ENCODE measurements around the gene LSM11.

DNA sequence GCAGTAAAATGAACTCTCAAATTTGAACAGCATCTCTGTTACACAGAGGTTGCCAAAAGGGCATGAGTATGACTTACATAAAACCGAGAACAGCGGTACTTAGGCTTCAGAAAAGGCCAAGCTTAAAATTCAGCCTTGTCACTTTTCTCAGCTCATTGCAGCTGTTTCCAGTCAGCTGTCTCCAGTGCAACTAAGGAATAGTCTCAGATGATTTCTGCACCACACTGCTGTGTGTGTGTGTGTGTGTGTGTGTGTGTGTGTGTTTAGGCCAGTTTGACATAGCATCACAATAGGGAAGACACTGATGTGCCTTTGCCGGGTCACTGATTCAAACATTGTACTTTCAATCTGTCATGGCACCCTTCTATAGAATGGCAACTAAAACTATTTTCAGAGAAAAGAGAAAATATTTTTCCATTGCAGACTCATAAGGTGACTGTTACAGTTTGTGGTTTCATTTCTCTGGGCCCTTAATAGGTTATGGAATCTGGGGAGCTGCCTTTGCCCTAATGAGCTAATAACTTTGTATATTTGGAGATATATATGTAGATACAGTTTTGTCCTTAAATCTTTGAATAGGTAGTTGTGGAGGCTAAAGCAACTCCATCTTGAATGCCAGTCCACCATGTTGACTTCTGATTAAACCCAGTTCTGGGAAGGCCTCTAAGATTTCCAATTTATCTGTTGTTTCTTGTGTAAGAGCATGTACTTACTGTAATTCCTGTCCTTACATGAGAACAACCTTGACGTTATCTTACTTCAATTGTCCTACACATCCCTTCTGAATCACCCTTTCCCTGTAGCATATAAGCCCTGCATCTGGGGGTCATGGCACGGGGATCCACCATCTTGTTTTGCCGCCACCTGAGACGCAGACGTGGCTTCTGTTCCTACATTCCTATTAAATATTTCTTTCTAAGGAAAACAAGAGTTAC, 4.5 kb downstream of the LSM11 start:
- TF ChIP-seq, protein P1, sequence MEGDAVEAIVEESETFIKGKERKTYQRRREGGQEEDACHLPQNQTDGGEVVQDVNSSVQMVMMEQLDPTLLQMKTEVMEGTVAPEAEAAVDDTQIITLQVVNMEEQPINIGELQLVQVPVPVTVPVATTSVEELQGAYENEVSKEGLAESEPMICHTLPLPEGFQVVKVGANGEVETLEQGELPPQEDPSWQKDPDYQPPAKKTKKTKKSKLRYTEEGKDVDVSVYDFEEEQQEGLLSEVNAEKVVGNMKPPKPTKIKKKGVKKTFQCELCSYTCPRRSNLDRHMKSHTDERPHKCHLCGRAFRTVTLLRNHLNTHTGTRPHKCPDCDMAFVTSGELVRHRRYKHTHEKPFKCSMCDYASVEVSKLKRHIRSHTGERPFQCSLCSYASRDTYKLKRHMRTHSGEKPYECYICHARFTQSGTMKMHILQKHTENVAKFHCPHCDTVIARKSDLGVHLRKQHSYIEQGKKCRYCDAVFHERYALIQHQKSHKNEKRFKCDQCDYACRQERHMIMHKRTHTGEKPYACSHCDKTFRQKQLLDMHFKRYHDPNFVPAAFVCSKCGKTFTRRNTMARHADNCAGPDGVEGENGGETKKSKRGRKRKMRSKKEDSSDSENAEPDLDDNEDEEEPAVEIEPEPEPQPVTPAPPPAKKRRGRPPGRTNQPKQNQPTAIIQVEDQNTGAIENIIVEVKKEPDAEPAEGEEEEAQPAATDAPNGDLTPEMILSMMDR (IDR thresholded peaks at IDR 0.05; ENCODE audit: borderline replicate concordance, extremely low read depth, low read length, poor library complexity, severe bottlenecking): no peak
- no peak for TF ChIP-seq EZH2 (IDR thresholded peaks at IDR 0.05; ENCODE audit: borderline replicate concordance, low read depth, low read length, severe bottlenecking)

All from DND-41 (cell line).